Fibroblast of lung (primary cell): Measurements from ENCODE around the gene ARPIN.

Source experiments
- EZH2 ChIP-seq: IDR thresholded peaks from 2 replicates; pipeline ENCODE4 v1.5.1; 2012; ENCODE audit warnings: low read length, control low read depth, mild to moderate bottlenecking; ENCODE audit errors: missing control alignments
- TF ChIP-seq, protein P1 (sequence below), 2 donors: IDR thresholded peaks in 1 of 2; conservative IDR thresholded peaks in 1 of 2; 1 replicate in 1 of 2; 2 replicates in 1 of 2; pipeline ENCODE4 v1.5.1; 2011 to 2012; ENCODE audit warnings: low read length in 2 of 2, control low read depth in 1 of 2, inconsistent platforms in 1 of 2, low read depth in 1 of 2, mild to moderate bottlenecking in 1 of 2

- TF ChIP-seq, protein P1, sequence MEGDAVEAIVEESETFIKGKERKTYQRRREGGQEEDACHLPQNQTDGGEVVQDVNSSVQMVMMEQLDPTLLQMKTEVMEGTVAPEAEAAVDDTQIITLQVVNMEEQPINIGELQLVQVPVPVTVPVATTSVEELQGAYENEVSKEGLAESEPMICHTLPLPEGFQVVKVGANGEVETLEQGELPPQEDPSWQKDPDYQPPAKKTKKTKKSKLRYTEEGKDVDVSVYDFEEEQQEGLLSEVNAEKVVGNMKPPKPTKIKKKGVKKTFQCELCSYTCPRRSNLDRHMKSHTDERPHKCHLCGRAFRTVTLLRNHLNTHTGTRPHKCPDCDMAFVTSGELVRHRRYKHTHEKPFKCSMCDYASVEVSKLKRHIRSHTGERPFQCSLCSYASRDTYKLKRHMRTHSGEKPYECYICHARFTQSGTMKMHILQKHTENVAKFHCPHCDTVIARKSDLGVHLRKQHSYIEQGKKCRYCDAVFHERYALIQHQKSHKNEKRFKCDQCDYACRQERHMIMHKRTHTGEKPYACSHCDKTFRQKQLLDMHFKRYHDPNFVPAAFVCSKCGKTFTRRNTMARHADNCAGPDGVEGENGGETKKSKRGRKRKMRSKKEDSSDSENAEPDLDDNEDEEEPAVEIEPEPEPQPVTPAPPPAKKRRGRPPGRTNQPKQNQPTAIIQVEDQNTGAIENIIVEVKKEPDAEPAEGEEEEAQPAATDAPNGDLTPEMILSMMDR (conservative IDR thresholded peaks at IDR 0.05 in 1 of 2, IDR thresholded peaks at IDR 0.05 in 1 of 2; ENCODE audit: low read depth in 1 of 2, low read length in 2 of 2) = no peak
- TF ChIP-seq EZH2 = no peak
Observed at GRCh38 chr15:89917442-89918101, 4.8 kb upstream of the ARPIN start.
